GM12878 (cell line): Measurements from ENCODE around the gene GALC. TPM values are rescaled to one million over a fixed set of nuclear protein-coding genes. Genes with fewer than 3 reads are reported as not detected.

ENCODE experiments used
- ATAC-seq: fragments of 200-7000 bp; cut with Tn5 transposase; 3 replicates; pipeline ENCODE4 v1.9.1; 2020; ENCODE audit warnings: mild to moderate bottlenecking, moderate library complexity
- BruUV-seq: library from RNA; stranded (reverse); fragments of 400-500 nt; replicated peaks from 2 replicates; lab custom pipeline; 2021; lab: Mats Ljungman, UMichigan
- CTCF ChIA-PET: fragments of 300-600 bp; sonication (Branson Sonifier 250); formaldehyde crosslinking; extraction: SDS; loops from one replicate; lab custom pipeline; 2021; ENCODE audit warnings: inconsistent platforms; lab: Yijun Ruan, JAX
- POLR2A ChIA-PET: fragments of 350-600 bp; formaldehyde crosslinking; extraction: SDS; loops from one replicate; lab custom pipeline; 2021; ENCODE audit warnings: inconsistent platforms; lab: Charles Lee
- RAD21 ChIA-PET: fragments of 300-600 bp; sonication (Branson Sonifier 250); formaldehyde crosslinking; loops from one replicate; lab custom pipeline; 2023; ENCODE audit warnings: antibody characterized with exemption; ENCODE audit not compliant: unreplicated experiment; lab: Charles Lee
- SMC1A ChIA-PET: fragments of 300-600 bp; sonication (Branson Sonifier 250); formaldehyde crosslinking; loops from one replicate; lab custom pipeline; 2023; ENCODE audit not compliant: unreplicated experiment, uncharacterized antibody; lab: Charles Lee
- DNase-seq: peaks from one replicate; pipeline ENCODE4 v3.0.0-alpha.2; 2011; ENCODE audit warnings: low read depth, low spot score
- FAIRE-seq: peaks from 3 replicates; lab custom pipeline; 2011; peaks lifted over from hg19 to GRCh38; lab: Jason Lieb, UNC
- H2AFZ ChIP-seq: 2 replicates; pipeline ENCODE4 v1.6.0; 2011; ENCODE audit warnings: low read depth, low read length, control low read depth; ENCODE audit not compliant: control insufficient read depth
- H3K27ac ChIP-seq: 2 replicates; pipeline ENCODE4 v1.5.1; 2011; ENCODE audit warnings: control low read depth; ENCODE audit not compliant: control insufficient read depth, insufficient read depth
- H3K27me3 ChIP-seq, 2 experiments: replicated peaks in 1 of 2; 2 replicates each; pipeline versions ENCODE4 v1.6.0 to v1.6.1; 2011; ENCODE audit warnings: low read length in 1 of 2; ENCODE audit not compliant: control insufficient read depth in 2 of 2, insufficient read depth in 2 of 2
- H3K36me3 ChIP-seq, 2 experiments: 2 replicates each; pipeline ENCODE4 v1.5.1; 2011; ENCODE audit warnings: low read length in 1 of 2; ENCODE audit not compliant: control insufficient read depth in 2 of 2, insufficient read depth in 2 of 2
- H3K4me1 ChIP-seq: 2 replicates; pipeline ENCODE4 v1.6.1; 2011; ENCODE audit warnings: mild to moderate bottlenecking, low read length, moderate library complexity, mixed read lengths; ENCODE audit not compliant: control insufficient read depth, insufficient read depth
- H3K4me2 ChIP-seq: 2 replicates; pipeline ENCODE4 v1.6.0; 2011; ENCODE audit warnings: control low read depth; ENCODE audit not compliant: control insufficient read depth, insufficient read depth
- H3K4me3 ChIP-seq: fragments of 200-600 bp; sonication (generic); 2 replicates; pipeline ENCODE4 v1.5.1; 2016
- H3K79me2 ChIP-seq: 2 replicates; pipeline ENCODE4 v1.6.0; 2011; ENCODE audit warnings: low read length; ENCODE audit not compliant: control insufficient read depth, insufficient read depth
- H3K9ac ChIP-seq: 2 replicates; pipeline ENCODE4 v1.8.0; 2011; ENCODE audit warnings: low read length, control low read depth, mixed read lengths; ENCODE audit not compliant: control insufficient read depth, insufficient read depth
- H3K9me3 ChIP-seq: replicated peaks from 3 replicates; pipeline ENCODE4 v1.5.1; 2011; ENCODE audit warnings: mild to moderate bottlenecking, low read length; ENCODE audit not compliant: control insufficient read depth, insufficient read depth
- H4K20me1 ChIP-seq: 2 replicates; pipeline ENCODE4 v1.6.0; 2011; ENCODE audit not compliant: control insufficient read depth, insufficient read depth
- ATF7 ChIP-seq: fragments of 450-650 bp; IDR thresholded peaks from 2 replicates; pipeline ENCODE4 v1.6.1; 2016; ENCODE audit warnings: low read depth, mild to moderate bottlenecking
- CBX3 ChIP-seq: fragments of 200-600 bp; sonication (generic); IDR thresholded peaks from 2 replicates; pipeline ENCODE4 v1.6.1; 2016; ENCODE audit warnings: low read depth, borderline replicate concordance
- ELK1 ChIP-seq: IDR thresholded peaks from 2 replicates; pipeline ENCODE4 v1.6.1; 2012; ENCODE audit warnings: low read depth, low read length, improper control_type of control experiment
- FOXM1 ChIP-seq: IDR thresholded peaks from 2 replicates; pipeline ENCODE4 v1.6.1; 2012; ENCODE audit warnings: low read depth, mild to moderate bottlenecking, inconsistent platforms, low read length, moderate library complexity
- IKZF2 ChIP-seq, 2 experiments: fragments of 450-650 bp; IDR thresholded peaks; 2 replicates each; pipeline ENCODE4 v1.6.1; 2017; ENCODE audit warnings: mild to moderate bottlenecking in 2 of 2, moderate library complexity in 2 of 2
- MYB ChIP-seq: fragments of 150-350 bp; IDR thresholded peaks from 2 replicates; pipeline ENCODE4 v1.6.1; 2014; ENCODE audit warnings: mild to moderate bottlenecking, low read depth, low read length, borderline replicate concordance
- NFXL1 ChIP-seq: fragments of 450-650 bp; IDR thresholded peaks from 2 replicates; pipeline ENCODE4 v1.6.1; 2017; ENCODE audit warnings: antibody characterized with exemption, mild to moderate bottlenecking, borderline replicate concordance
- PBX3 ChIP-seq: IDR thresholded peaks from 2 replicates; pipeline ENCODE4 v1.6.1; 2011; ENCODE audit warnings: mild to moderate bottlenecking, low read depth, low read length, moderate library complexity; ENCODE audit not compliant: insufficient replicate concordance
- RAD21 ChIP-seq: IDR thresholded peaks from 2 replicates; pipeline ENCODE4 v1.6.1; 2011; ENCODE audit warnings: mild to moderate bottlenecking, low read depth, low read length, moderate library complexity; ENCODE audit not compliant: insufficient read depth
- SPI1 ChIP-seq: IDR thresholded peaks from 2 replicates; pipeline ENCODE4 v1.6.1; 2011; ENCODE audit warnings: low read depth, mild to moderate bottlenecking, low read length, moderate library complexity, borderline replicate concordance; ENCODE audit not compliant: insufficient read depth
- WGBS: methylation state at CpG from one replicate; pipeline ENCODE4 v1.1.6; 2016; ENCODE audit warnings: low lambda C conversion rate; ENCODE audit not compliant: insufficient replicate concordance, insufficient coverage; ENCODE audit errors: missing lambda C conversion rate; 5-methylcytosine and 5-hydroxymethylcytosine counted together
- in situ Hi-C: fragments of 300-500 bp; cut with MboI; formaldehyde crosslinking; loops from 9 replicates; pipeline ENCODE4 v1.14.3; 2018; ENCODE audit warnings: mixed read lengths
- intact Hi-C: fragments of 100-400 bp; cut with micrococcal nuclease; formaldehyde crosslinking; loops from one replicate; pipeline ENCODE4 v1.14.2; 2022; ENCODE audit not compliant: unreplicated experiment
- polyA plus RNA-seq, 11 experiments: library from polyadenylated mRNA; depleted of rRNA in 4 of 11; unstranded in 6 of 11; stranded (reverse) in 5 of 11; fragments of >200 nt; fragmentation: Nextera tagmentation in 4 of 11; fragmentation: Illumina TruSeq in 1 of 11; extraction: Ambion mirVana in 4 of 11; extraction: Trizol in 1 of 11; gene quantifications; 1 replicate in 1 of 11; 2 replicates in 10 of 11; pipeline versions ENCODE4 v1.2.1 to v1.2.3, GENCODE V29; 2011 to 2016; ENCODE audit warnings: inconsistent platforms in 2 of 11, missing spikeins in 2 of 11, low read depth in 1 of 11
- total RNA-seq, 4 experiments: library from RNA; depleted of rRNA in 3 of 4; stranded (reverse); fragments of >200 nt in 3 of 4; fragmentation: Illumina TruSeq in 1 of 4; extraction: Trizol in 1 of 4; gene quantifications; 2 replicates each; pipeline versions ENCODE4 v1.2.1 to v1.2.3, GENCODE V29; 2013 to 2021

The GALC gene
- total and polyA plus RNA-seq, 10 of the 15 experiments (the other 5 are each of a cell fraction or from before 2014, with no cell fraction given), result 1.3 to 14.0 (median 4.5) TPM

DNA sequence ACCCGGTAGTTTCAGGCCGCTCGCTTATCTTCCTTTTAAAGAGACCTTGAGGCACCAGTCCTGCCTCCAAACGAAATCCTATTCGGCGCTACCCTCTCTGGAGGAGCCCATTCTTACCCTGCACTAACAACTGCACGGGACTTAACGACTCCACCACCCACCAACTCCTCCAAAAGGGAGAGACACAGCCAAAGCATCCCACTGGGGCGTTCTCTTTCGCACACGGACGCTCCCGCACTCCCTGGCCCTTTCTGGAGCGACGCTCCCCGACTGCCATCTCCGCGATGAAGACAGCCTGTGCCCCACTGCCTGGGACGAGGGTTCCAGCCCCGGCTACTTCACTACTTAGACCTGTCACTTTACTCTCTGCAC is 650 bp downstream of the GALC start:
- peak overlapping the region; percentile 88 for H2AFZ ChIP-seq
- in situ Hi-C loops, result no loop called here
- no peak for TF ChIP-seq SPI1
- TF ChIP-seq NFXL1, result no peak
- TF ChIP-seq MYB, result no peak
- no peak for TF ChIP-seq ATF7
- no peak for TF ChIP-seq ELK1
- no peak for TF ChIP-seq IKZF2 (IDR thresholded peaks at IDR 0.05)
- TF ChIP-seq FOXM1, result no peak
- no peak for TF ChIP-seq CBX3
- no peak for TF ChIP-seq RAD21
- TF ChIP-seq PBX3, result no peak
- no peaks in the 10 kb centered on the region for H3K36me3 ChIP-seq
- no peaks in the 10 kb centered on the region for H3K27me3 ChIP-seq
- H3K79me2 ChIP-seq, result no peaks in the 10 kb centered on the region
- no peaks in the 10 kb centered on the region for H4K20me1 ChIP-seq
- TSS peak; percentile 61 for BruUV-seq
- H3K9ac ChIP-seq, result peak overlapping the region; percentile 75
- H3K4me2 ChIP-seq, result peak overlapping the region; percentile 84
- DNase-seq (no peak), ATAC-seq (peak; percentile 3), FAIRE-seq (no peak)
- no peaks in the 10 kb centered on the region; the same call in 1 of the 3 replicates for H3K9me3 ChIP-seq
- intact Hi-C loops, result loop anchor here (2.0 to 10.0 kb wide), 2 partner anchors 48 to 1962 kb away; partner anchors contain the start of genes EFCAB11 and TDP1
- 3% methylated on average over 20 of the region's 20 CpGs for WGBS
- RAD21 ChIA-PET, result interaction anchor here (0.6 to 5.4 kb wide), 7 partner anchors 13 to 47 kb away, joined by 3 to 107 read pairs (median 5); partner anchors contain the start of gene GPR65
- POLR2A ChIA-PET, result interaction anchor here (0.6 to 5.4 kb wide), 4 partner anchors 9 to 67 kb away, joined by 3 to 122 read pairs (median 4); partner anchors contain the start of gene GPR65
- SMC1A ChIA-PET, result interaction anchor here (0.9 to 5.4 kb wide), 6 partner anchors 11 to 45 kb away, joined by 3 to 158 read pairs (median 6); partner anchors contain the start of gene GPR65
- CTCF ChIA-PET, result interaction anchor here (0.6 to 3.4 kb wide), 9 partner anchors 10 to 613 kb away, joined by 3 to 18 read pairs (median 4); partner anchors contain the start of gene GPR65
- H3K4me3 ChIP-seq, result peak overlapping the region; percentile 75
- H3K27ac ChIP-seq, result peak overlapping the region; percentile 40
- peaks cover 26% of the 10 kb centered on the region for H3K4me1 ChIP-seq
